ENCODE data around the gene CNST. TPM values are rescaled to one million over a fixed set of nuclear protein-coding genes. Genes with fewer than 3 reads are reported as not detected.

CNST gene
- total RNA-seq, 1 experiment from 2014 or later: 19.8 TPM

DNA sequence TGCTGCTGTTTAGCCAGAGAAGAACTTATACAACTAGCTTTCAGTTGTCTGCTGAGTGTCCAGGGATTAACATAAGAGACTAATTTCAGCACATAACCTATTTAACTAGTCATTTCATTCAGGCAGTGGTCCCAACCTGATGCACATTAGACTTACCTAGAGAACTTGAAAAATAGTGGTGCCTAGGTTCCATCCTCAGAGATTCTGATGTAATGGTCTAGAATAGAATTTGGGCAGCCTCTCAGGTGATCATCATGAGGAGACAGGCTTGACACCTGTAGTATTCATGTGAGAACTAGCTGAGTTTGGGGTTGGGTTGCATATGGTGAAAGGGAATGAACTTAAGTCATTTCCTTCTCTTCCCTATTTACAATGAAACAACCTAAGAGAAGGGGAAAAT is 24.8 kb downstream of the CNST start:
- Mint-ChIP-seq H3K27me3 (ENCODE audit: low read depth) (no peaks in the 10 kb centered on the region), H3K27ac (no peak overlapping the region), H3K4me1 (no peaks in the 10 kb centered on the region), H3K4me3 (no peak overlapping the region), H3K9me3 (peaks cover 7 to 9% of the 10 kb centered on the region in 2 experiments), H3K36me3 (ENCODE audit: insufficient read depth in 1 of 3, low read depth in 3 of 3) (peaks cover 16 to 24% (median 22%) of the 10 kb centered on the region in 3 experiments)
- Histone ChIP-seq H4K20me1 (ENCODE audit: control insufficient read depth, insufficient read depth, insufficient read length) (no peaks in the 10 kb centered on the region), H4K5ac (ENCODE audit: insufficient read length, low read depth, low read length) (no peak overlapping the region), H2BK120ac (ENCODE audit: low read depth, low read length, poor library complexity, severe bottlenecking) (no peak overlapping the region), H3K56ac (ENCODE audit: insufficient read length, low read depth, low read length) (no peak overlapping the region), H2BK20ac (ENCODE audit: low read depth, low read length, poor library complexity, severe bottlenecking) (no peak overlapping the region), H4K8ac (replicated peaks; ENCODE audit: insufficient read length, low read depth, low read length) (no peak overlapping the region), H3K27ac (ENCODE audit: insufficient read length, low read depth, low read length) (no peak overlapping the region), H3K27me3 (ENCODE audit: insufficient read depth, low read length) (no peaks in the 10 kb centered on the region), H2BK15ac (ENCODE audit: low read depth, low read length) (no peak overlapping the region), H3K9me3 (ENCODE audit: control insufficient read depth, low read depth, low read length) (no peaks in the 10 kb centered on the region), H2BK12ac (ENCODE audit: insufficient read length, low read depth, low read length) (no peak overlapping the region), H3K79me2 (ENCODE audit: insufficient read depth, low read length) (no peaks in the 10 kb centered on the region), H3K23me2 (ENCODE audit: insufficient read length, low read depth, low read length, poor library complexity, severe bottlenecking) (no peaks in the 10 kb centered on the region), H3K4me1 (ENCODE audit: insufficient read depth, low read length) (no peaks in the 10 kb centered on the region), H3K23ac (ENCODE audit: insufficient read length, low read depth, low read length) (no peak overlapping the region), H2BK5ac (ENCODE audit: insufficient read length, low read length) (no peak overlapping the region), H4K91ac (ENCODE audit: insufficient read length, low read depth, low read length) (no peak overlapping the region), H3T11ph (ENCODE audit: low read length) (no peak overlapping the region), H3K79me1 (ENCODE audit: insufficient read depth, low read depth, low read length, poor library complexity, severe bottlenecking) (no peaks in the 10 kb centered on the region), H2AK5ac (ENCODE audit: insufficient read length, low read length) (no peak overlapping the region), H3K14ac (ENCODE audit: insufficient read depth, low read length) (no peak overlapping the region), H3K9ac (ENCODE audit: extremely low read depth, insufficient read length, low read length) (no peak overlapping the region), H3K18ac (ENCODE audit: insufficient read length, low read depth, low read length) (no peak overlapping the region), H2AFZ (ENCODE audit: low read length) (no peak overlapping the region), H3K4me2 (ENCODE audit: insufficient read depth, insufficient read length, low read length) (no peak overlapping the region), H3K4ac (ENCODE audit: low read depth, low read length) (no peak overlapping the region)
- TF ChIP-seq, protein P1, sequence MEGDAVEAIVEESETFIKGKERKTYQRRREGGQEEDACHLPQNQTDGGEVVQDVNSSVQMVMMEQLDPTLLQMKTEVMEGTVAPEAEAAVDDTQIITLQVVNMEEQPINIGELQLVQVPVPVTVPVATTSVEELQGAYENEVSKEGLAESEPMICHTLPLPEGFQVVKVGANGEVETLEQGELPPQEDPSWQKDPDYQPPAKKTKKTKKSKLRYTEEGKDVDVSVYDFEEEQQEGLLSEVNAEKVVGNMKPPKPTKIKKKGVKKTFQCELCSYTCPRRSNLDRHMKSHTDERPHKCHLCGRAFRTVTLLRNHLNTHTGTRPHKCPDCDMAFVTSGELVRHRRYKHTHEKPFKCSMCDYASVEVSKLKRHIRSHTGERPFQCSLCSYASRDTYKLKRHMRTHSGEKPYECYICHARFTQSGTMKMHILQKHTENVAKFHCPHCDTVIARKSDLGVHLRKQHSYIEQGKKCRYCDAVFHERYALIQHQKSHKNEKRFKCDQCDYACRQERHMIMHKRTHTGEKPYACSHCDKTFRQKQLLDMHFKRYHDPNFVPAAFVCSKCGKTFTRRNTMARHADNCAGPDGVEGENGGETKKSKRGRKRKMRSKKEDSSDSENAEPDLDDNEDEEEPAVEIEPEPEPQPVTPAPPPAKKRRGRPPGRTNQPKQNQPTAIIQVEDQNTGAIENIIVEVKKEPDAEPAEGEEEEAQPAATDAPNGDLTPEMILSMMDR (conservative IDR thresholded peaks at IDR 0.05): no peak
- DNase-seq: no peak
